Ascending aorta (tissue), 2 donors: ENCODE measurements around the gene EIF2B5. TPM values are rescaled to one million over a fixed set of nuclear protein-coding genes. Genes with fewer than 3 reads are reported as not detected.
"Not testable (repeated sequence)": the region's sequence is repeated elsewhere in the genome, so short reads cannot be mapped to it uniquely, and the experiment has no call there.

Experiments used
- DNase-seq, 2 donors: peaks; one replicate each; pipeline ENCODE4 v3.0.0-alpha.2; 2019; ENCODE audit warnings: low spot score in 2 of 2
- H3K27ac ChIP-seq, 2 donors: fragments of 200-600 bp; sonication (generic); one replicate each; pipeline ENCODE4 v1.5.1; 2016 to 2017; ENCODE audit warnings: mild to moderate bottlenecking in 1 of 2
- H3K27me3 ChIP-seq: fragments of 200-600 bp; sonication (generic); one replicate; pipeline ENCODE4 v1.5.1; 2017
- H3K36me3 ChIP-seq, 2 donors: fragments of 200-600 bp; sonication (generic); one replicate each; pipeline ENCODE4 v1.5.1; 2016
- H3K4me1 ChIP-seq, 2 donors: fragments of 200-600 bp; sonication (generic); one replicate each; pipeline ENCODE4 v1.5.1; 2016 to 2017; ENCODE audit warnings: mild to moderate bottlenecking in 1 of 2
- H3K4me3 ChIP-seq, 2 donors: fragments of 200-600 bp; sonication (generic); one replicate each; pipeline ENCODE4 v1.5.1; 2016 to 2017; ENCODE audit warnings: mild to moderate bottlenecking in 1 of 2
- H3K9me3 ChIP-seq, 2 donors: fragments of 200-600 bp; sonication (generic); one replicate each; pipeline ENCODE4 v1.5.1; 2016
- CTCF ChIP-seq, 3 experiments: fragments of 200-600 bp in 2 of 3; fragments of 450-650 bp in 1 of 3; sonication (generic) in 2 of 3; IDR thresholded peaks; one replicate each; pipeline ENCODE4 v1.5.1; 2016 to 2019; ENCODE audit warnings: antibody characterized with exemption in 3 of 3, mild to moderate bottlenecking in 1 of 3, moderate library complexity in 1 of 3
- intact Hi-C: fragments of 100-400 bp; cut with DNase I; formaldehyde crosslinking; loops from one replicate; pipeline ENCODE4 v1.15.1; 2023
- total RNA-seq: library from RNA; depleted of rRNA; stranded (reverse); fragments of >200 nt; gene quantifications from one replicate; pipeline ENCODE4 v1.1.0, GENCODE V29; 2016

The EIF2B5 gene
- total RNA-seq, 1 donor from 2014 or later, result 24.7 TPM

GRCh38 chr3:184099806-184100686, 35.1 kb upstream of the EIF2B5 start:
- no peak overlapping the region for H3K27ac ChIP-seq
- TF ChIP-seq CTCF (IDR thresholded peaks at IDR 0.05), result no peak
- intact Hi-C loops, result no loop called here
- no peaks in the 10 kb centered on the region for H3K27me3 ChIP-seq
- no peak for DNase-seq
- H3K4me1 ChIP-seq, result no peaks in the 10 kb centered on the region
- H3K9me3 ChIP-seq, result no peaks in the 10 kb centered on the region
- no peak overlapping the region for H3K4me3 ChIP-seq
- no peaks in the 10 kb centered on the region for H3K36me3 ChIP-seq

GRCh38 chr3:184110316-184110725, 24.8 kb upstream of the EIF2B5 start:
- DNase-seq, result no peak
- Histone ChIP-seq H3K27ac (no peak overlapping the region), H3K9me3 (no peaks in the 10 kb centered on the region), H3K36me3 (no peaks in the 10 kb centered on the region), H3K4me1 (no peaks in the 10 kb centered on the region), H3K27me3 (no peaks in the 10 kb centered on the region), H3K4me3 (no peak overlapping the region)
- intact Hi-C loops, result no loop called here
- TF ChIP-seq CTCF (IDR thresholded peaks at IDR 0.05), result no peak

GRCh38 chr3:184116017-184116416, 19.1 kb upstream of the EIF2B5 start:
- DNase-seq, result no peak
- TF ChIP-seq CTCF (IDR thresholded peaks at IDR 0.05), result no peak
- intact Hi-C loops, result no loop called here
- Histone ChIP-seq H3K9me3 (no peaks in the 10 kb centered on the region), H3K27me3 (no peaks in the 10 kb centered on the region), H3K27ac (no peak overlapping the region), H3K4me1 (no peaks in the 10 kb centered on the region), H3K36me3 (no peaks in the 10 kb centered on the region), H3K4me3 (no peak overlapping the region)

GRCh38 chr3:184117636-184118035, 17.5 kb upstream of the EIF2B5 start:
- no peak for DNase-seq
- TF ChIP-seq CTCF (IDR thresholded peaks at IDR 0.05), result no peak
- Histone ChIP-seq H3K27ac (no peak overlapping the region), H3K4me3 (no peak overlapping the region), H3K4me1 (no peaks in the 10 kb centered on the region), H3K27me3 (no peaks in the 10 kb centered on the region), H3K36me3 (no peaks in the 10 kb centered on the region), H3K9me3 (no peaks in the 10 kb centered on the region)
- intact Hi-C loops, result no loop called here

- H3K36me3 ChIP-seq, H3K9me3 ChIP-seq, H3K4me3 ChIP-seq, intact Hi-C loops, H3K27me3 ChIP-seq, H3K27ac ChIP-seq, H3K4me1 ChIP-seq, DNase-seq: not testable (repeated sequence)
Observed at GRCh38 chr3:184121031-184121430, 14.1 kb upstream of the EIF2B5 start.

GRCh38 chr3:184126006-184126405, 9.2 kb upstream of the EIF2B5 start:
- Histone ChIP-seq H3K4me1 (no peaks in the 10 kb centered on the region), H3K27ac (no peak overlapping the region), H3K36me3 (no peaks in the 10 kb centered on the region), H3K9me3 (no peaks in the 10 kb centered on the region), H3K27me3 (no peaks in the 10 kb centered on the region), H3K4me3 (no peak overlapping the region)
- DNase-seq, result no peak
- no peak for TF ChIP-seq CTCF (IDR thresholded peaks at IDR 0.05)
- intact Hi-C loops, result no loop called here
